Measurements from ENCODE around the gene POLDIP3.
A peak's percentile ranks its signal among the peaks of the same experiment; 100 is the strongest.

The POLDIP3 gene

GRCh38 chr22:42641801-42642413 is 27.2 kb upstream of the POLDIP3 start:
- H3K4me3 ChIP-seq (ENCODE audit: control insufficient read depth, low read depth, low read length), result no peak overlapping the region
- TF ChIP-seq, protein P1, sequence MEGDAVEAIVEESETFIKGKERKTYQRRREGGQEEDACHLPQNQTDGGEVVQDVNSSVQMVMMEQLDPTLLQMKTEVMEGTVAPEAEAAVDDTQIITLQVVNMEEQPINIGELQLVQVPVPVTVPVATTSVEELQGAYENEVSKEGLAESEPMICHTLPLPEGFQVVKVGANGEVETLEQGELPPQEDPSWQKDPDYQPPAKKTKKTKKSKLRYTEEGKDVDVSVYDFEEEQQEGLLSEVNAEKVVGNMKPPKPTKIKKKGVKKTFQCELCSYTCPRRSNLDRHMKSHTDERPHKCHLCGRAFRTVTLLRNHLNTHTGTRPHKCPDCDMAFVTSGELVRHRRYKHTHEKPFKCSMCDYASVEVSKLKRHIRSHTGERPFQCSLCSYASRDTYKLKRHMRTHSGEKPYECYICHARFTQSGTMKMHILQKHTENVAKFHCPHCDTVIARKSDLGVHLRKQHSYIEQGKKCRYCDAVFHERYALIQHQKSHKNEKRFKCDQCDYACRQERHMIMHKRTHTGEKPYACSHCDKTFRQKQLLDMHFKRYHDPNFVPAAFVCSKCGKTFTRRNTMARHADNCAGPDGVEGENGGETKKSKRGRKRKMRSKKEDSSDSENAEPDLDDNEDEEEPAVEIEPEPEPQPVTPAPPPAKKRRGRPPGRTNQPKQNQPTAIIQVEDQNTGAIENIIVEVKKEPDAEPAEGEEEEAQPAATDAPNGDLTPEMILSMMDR (IDR thresholded peaks at IDR 0.05; ENCODE audit: control insufficient read depth, insufficient read depth, low read depth, low read length, missing control alignments), result no peak
- no peak for DNase-seq (ENCODE audit: low read depth)

DNA sequence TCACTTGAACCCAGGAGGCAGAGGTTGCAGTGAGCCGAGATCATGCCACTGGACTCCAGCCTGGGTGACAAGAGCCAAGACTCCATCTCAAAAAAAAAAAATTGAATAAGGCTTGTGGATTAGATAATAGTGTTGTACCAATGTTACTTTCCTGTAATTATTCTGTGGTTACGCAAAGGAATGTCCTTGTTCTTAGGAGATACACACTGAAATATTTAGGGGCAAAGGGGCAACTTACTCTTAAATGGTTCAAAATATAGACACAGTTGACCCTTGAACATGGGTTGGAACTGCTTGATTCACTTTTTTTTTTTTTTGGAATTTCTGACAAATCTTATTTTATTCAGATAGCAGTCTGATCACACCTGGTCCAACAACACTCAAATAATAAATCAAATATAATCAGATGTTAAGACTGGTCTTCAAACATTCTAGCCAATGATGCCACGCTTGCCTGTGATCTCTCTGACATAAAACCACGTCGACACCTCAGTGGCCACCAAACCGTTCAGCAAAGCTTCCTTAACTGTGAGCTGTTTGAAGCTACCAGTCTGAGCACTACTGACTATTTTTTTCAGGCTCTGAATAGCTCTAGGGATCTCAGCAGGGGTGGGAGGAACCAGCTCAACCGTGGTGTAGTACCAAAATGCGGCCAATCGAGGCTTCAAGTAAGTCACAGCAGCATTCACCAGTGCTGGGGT is 25.0 kb upstream of the POLDIP3 start:
- DNase-seq (ENCODE audit: low read depth), result no peak
- no peak overlapping the region for H3K4me3 ChIP-seq (ENCODE audit: control insufficient read depth, low read depth, low read length)
- TF ChIP-seq, protein P1 (IDR thresholded peaks at IDR 0.05; ENCODE audit: control insufficient read depth, insufficient read depth, low read depth, low read length, missing control alignments), result no peak

- TF ChIP-seq, protein P1 (IDR thresholded peaks at IDR 0.05; ENCODE audit: control insufficient read depth, insufficient read depth, low read depth, low read length, missing control alignments), result no peak
- no peak overlapping the region for H3K4me3 ChIP-seq (ENCODE audit: control insufficient read depth, low read depth, low read length)
- DNase-seq (ENCODE audit: low read depth), result no peak
Observed at GRCh38 chr22:42637555-42637954, 22.9 kb upstream of the POLDIP3 start.

DNA sequence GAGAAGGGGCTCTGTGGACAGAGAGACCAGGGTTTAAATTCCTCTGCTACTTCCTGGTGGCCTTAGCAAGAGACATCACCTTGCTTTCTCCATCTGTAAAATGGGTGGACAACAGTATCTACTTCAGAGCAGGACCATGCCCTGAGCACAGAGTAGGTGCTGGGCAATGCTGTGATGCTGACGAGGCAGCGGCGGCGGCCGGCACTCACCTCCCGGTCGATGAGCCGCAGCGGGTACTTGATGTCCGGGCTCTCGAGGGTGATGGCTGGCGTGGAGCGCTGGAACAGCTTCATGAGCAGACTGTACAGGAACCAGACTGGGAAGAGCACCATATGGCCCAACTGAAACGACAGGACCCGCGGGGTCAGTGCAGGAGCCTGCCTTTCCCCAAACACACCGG is 21.8 kb upstream of the POLDIP3 start:
- no peak for DNase-seq (ENCODE audit: low read depth)
- TF ChIP-seq, protein P1 (IDR thresholded peaks at IDR 0.05; ENCODE audit: control insufficient read depth, insufficient read depth, low read depth, low read length, missing control alignments), result no peak
- no peak overlapping the region for H3K4me3 ChIP-seq (ENCODE audit: control insufficient read depth, low read depth, low read length)

- TF ChIP-seq, protein P1 (IDR thresholded peaks at IDR 0.05; ENCODE audit: control insufficient read depth, insufficient read depth, low read depth, low read length, missing control alignments), result no peak
- peak; percentile 75 for DNase-seq (ENCODE audit: low read depth)
- no peak overlapping the region for H3K4me3 ChIP-seq (ENCODE audit: control insufficient read depth, low read depth, low read length)
Observed at GRCh38 chr22:42635531-42635930, 20.8 kb upstream of the POLDIP3 start.

- no peak overlapping the region for H3K4me3 ChIP-seq (ENCODE audit: control insufficient read depth, low read depth, low read length)
- TF ChIP-seq, protein P1 (IDR thresholded peaks at IDR 0.05; ENCODE audit: control insufficient read depth, insufficient read depth, low read depth, low read length, missing control alignments), result no peak
- no peak for DNase-seq (ENCODE audit: low read depth)
Observed at GRCh38 chr22:42633013-42633412, 18.3 kb upstream of the POLDIP3 start.

All from AG09309 (cell line).